OCI-LY7 (cell line): ENCODE data around the gene ABCA8. TPM values are rescaled to one million over a fixed set of nuclear protein-coding genes. Genes with fewer than 3 reads are reported as not detected.

Source experiments
- BruUV-seq: library from RNA; stranded (reverse); fragments of 400-500 nt; replicated peaks from 2 replicates; lab custom pipeline; 2021; lab: Mats Ljungman, UMichigan
- CTCF ChIA-PET: fragments of 300-600 bp; sonication (Branson Sonifier 250); formaldehyde crosslinking; loops from one replicate; lab custom pipeline; 2022; ENCODE audit warnings: antibody characterized with exemption; ENCODE audit not compliant: unreplicated experiment; lab: Charles Lee
- POLR2A ChIA-PET: fragments of 300-600 bp; sonication (Branson Sonifier 250); formaldehyde crosslinking; loops from one replicate; lab custom pipeline; 2022; ENCODE audit warnings: antibody characterized with exemption; lab: Charles Lee
- DNase-seq: peaks from one replicate; pipeline ENCODE4 v3.0.0-alpha.2; 2015; ENCODE audit warnings: low spot score
- H2AFZ ChIP-seq: fragments of 200-600 bp; sonication (generic), shearing (Covaris generic); 2 replicates; pipeline ENCODE4 v1.6.1; 2014; ENCODE audit warnings: mild to moderate bottlenecking, antibody characterized with exemption, low read length, moderate library complexity
- H3K27ac ChIP-seq: fragments of 200-600 bp; sonication (generic); 2 replicates; pipeline ENCODE4 v1.5.1; 2014; ENCODE audit warnings: mixed run types, low read depth, mild to moderate bottlenecking, moderate library complexity, low read length, inconsistent platforms; ENCODE audit not compliant: poor library complexity, severe bottlenecking
- H3K36me3 ChIP-seq: fragments of 200-600 bp; sonication (generic); 2 replicates; pipeline ENCODE4 v1.6.1; 2014; ENCODE audit warnings: mild to moderate bottlenecking, antibody characterized with exemption, low read length, moderate library complexity, mixed read lengths; ENCODE audit not compliant: insufficient read depth
- H3K4me1 ChIP-seq: fragments of 200-600 bp; sonication (generic); 2 replicates; pipeline ENCODE4 v1.5.1; 2014; ENCODE audit warnings: mild to moderate bottlenecking, low read length; ENCODE audit not compliant: insufficient read depth, poor library complexity, severe bottlenecking
- H3K4me2 ChIP-seq: fragments of 200-600 bp; sonication (generic); 2 replicates; pipeline ENCODE4 v1.6.1; 2014; ENCODE audit warnings: mild to moderate bottlenecking, low read length
- H3K4me3 ChIP-seq: fragments of 200-600 bp; sonication (generic); 2 replicates; pipeline ENCODE4 v1.5.1; 2014; ENCODE audit warnings: mild to moderate bottlenecking, low read depth, low read length; ENCODE audit not compliant: poor library complexity, severe bottlenecking
- H3K79me2 ChIP-seq: fragments of 200-600 bp; sonication (generic); 2 replicates; pipeline ENCODE4 v1.6.1; 2016; ENCODE audit warnings: low read depth, mild to moderate bottlenecking, low read length, moderate library complexity, mixed read lengths; ENCODE audit not compliant: insufficient read depth
- H3K9me2 ChIP-seq: fragments of 200-600 bp; sonication (generic); 2 replicates; pipeline ENCODE4 v1.6.1; 2016; ENCODE audit warnings: mild to moderate bottlenecking, low read length, mixed read lengths; ENCODE audit not compliant: insufficient read depth
- H3K9me3 ChIP-seq: fragments of 200-600 bp; sonication (generic); 2 replicates; pipeline ENCODE4 v1.6.1; 2014; ENCODE audit warnings: mild to moderate bottlenecking, mixed run types, low read length, mixed read lengths
- H4K20me1 ChIP-seq: fragments of 200-600 bp; sonication (generic); 2 replicates; pipeline ENCODE4 v1.6.1; 2014; ENCODE audit warnings: mild to moderate bottlenecking, antibody characterized with exemption, low read length, moderate library complexity, mixed read lengths; ENCODE audit not compliant: insufficient read depth
- CTCF ChIP-seq: fragments of 200-600 bp; sonication (generic); conservative IDR thresholded peaks from 2 replicates; pipeline ENCODE4 v1.5.1; 2014; ENCODE audit warnings: mild to moderate bottlenecking, antibody characterized with exemption, low read length, moderate library complexity, mixed read lengths
- EZH2phosphoT487 ChIP-seq: fragments of 200-600 bp; sonication (generic); IDR thresholded peaks from 2 replicates; pipeline ENCODE4 v1.6.1; 2018; ENCODE audit warnings: low read depth, borderline replicate concordance, mild to moderate bottlenecking, mixed run types, antibody characterized with exemption, low read length, moderate library complexity, mixed read lengths
- intact Hi-C: fragments of 100-400 bp; cut with micrococcal nuclease; formaldehyde crosslinking; loops from one replicate; pipeline ENCODE4 v1.10.0; 2022; ENCODE audit not compliant: unreplicated experiment
- total RNA-seq, 2 experiments: library from RNA; depleted of rRNA in 1 of 2; stranded (reverse); fragments of >200 nt in 1 of 2; shearing (Covaris generic) in 1 of 2; gene quantifications; 2 replicates each; pipeline ENCODE4 v1.2.3, GENCODE V29; 2014 to 2022

ABCA8 gene
- total RNA-seq, 2 experiments from 2014 or later = not detected

GRCh38 chr17:68870976-68871375, 84.2 kb downstream of the ABCA8 start:
- DNase-seq = no peak
- Histone ChIP-seq H4K20me1 (no peaks in the 10 kb centered on the region), H3K9me2 (no peaks in the 10 kb centered on the region), H3K36me3 (no peaks in the 10 kb centered on the region), H3K9me3 (no peaks in the 10 kb centered on the region), H2AFZ (no peak overlapping the region), H3K27ac (no peak overlapping the region), H3K4me1 (no peaks in the 10 kb centered on the region), H3K4me3 (no peak overlapping the region), H3K79me2 (no peaks in the 10 kb centered on the region), H3K4me2 (no peak overlapping the region)
- ChIA-PET CTCF (no interaction called here), POLR2A (no interaction called here)
- TF ChIP-seq EZH2phosphoT487 (no peak), CTCF (no peak)
- no TSS peak for BruUV-seq
- intact Hi-C loops = no loop called here

GRCh38 chr17:68870161-68870826, 84.9 kb downstream of the ABCA8 start:
- Histone ChIP-seq H3K4me1 (no peaks in the 10 kb centered on the region), H3K4me3 (no peak overlapping the region), H3K27ac (no peak overlapping the region), H3K9me2 (no peaks in the 10 kb centered on the region), H3K4me2 (no peak overlapping the region), H4K20me1 (no peaks in the 10 kb centered on the region), H3K9me3 (no peaks in the 10 kb centered on the region), H3K79me2 (no peaks in the 10 kb centered on the region), H3K36me3 (no peaks in the 10 kb centered on the region), H2AFZ (no peak overlapping the region)
- DNase-seq = no peak
- POLR2A ChIA-PET = interaction anchor here (1.0 kb wide), 1 partner anchor 15 kb away, joined by 9 read pairs; no protein-coding TSS in a partner anchor
- intact Hi-C loops = no loop called here
- BruUV-seq = no TSS peak
- CTCF ChIA-PET = no interaction called here
- TF ChIP-seq EZH2phosphoT487 (no peak), CTCF (no peak)

- Histone ChIP-seq H3K27ac (no peak overlapping the region), H2AFZ (no peak overlapping the region), H3K4me1 (no peaks in the 10 kb centered on the region), H4K20me1 (no peaks in the 10 kb centered on the region), H3K36me3 (no peaks in the 10 kb centered on the region), H3K79me2 (no peaks in the 10 kb centered on the region), H3K4me3 (no peak overlapping the region), H3K9me3 (no peaks in the 10 kb centered on the region), H3K4me2 (no peak overlapping the region), H3K9me2 (no peaks in the 10 kb centered on the region)
- TF ChIP-seq CTCF (no peak), EZH2phosphoT487 (no peak)
- intact Hi-C loops = no loop called here
- BruUV-seq = no TSS peak
- ChIA-PET CTCF (no interaction called here), POLR2A (interaction anchor here (0.7 to 0.8 kb wide), 2 partner anchors 11 to 20 kb away, joined by 3 read pairs; no protein-coding TSS in a partner anchor)
- no peak for DNase-seq
Measured at GRCh38 chr17:68868708-68869107, 86.5 kb downstream of the ABCA8 start.
